GM19328 (cell line): ENCODE results near the gene ABCF1.

Experiments used
- ATAC-seq: cut with Tn5 transposase; IDR thresholded peaks from one replicate; pipeline ENCODE4 v1.9.1; 2021; ENCODE audit warnings: mild to moderate bottlenecking, moderate library complexity; ENCODE audit not compliant: unreplicated experiment

Gene ABCF1

GRCh38 chr6:30599625-30600324, 28.5 kb downstream of the ABCF1 start:
- no peak for ATAC-seq

DNA sequence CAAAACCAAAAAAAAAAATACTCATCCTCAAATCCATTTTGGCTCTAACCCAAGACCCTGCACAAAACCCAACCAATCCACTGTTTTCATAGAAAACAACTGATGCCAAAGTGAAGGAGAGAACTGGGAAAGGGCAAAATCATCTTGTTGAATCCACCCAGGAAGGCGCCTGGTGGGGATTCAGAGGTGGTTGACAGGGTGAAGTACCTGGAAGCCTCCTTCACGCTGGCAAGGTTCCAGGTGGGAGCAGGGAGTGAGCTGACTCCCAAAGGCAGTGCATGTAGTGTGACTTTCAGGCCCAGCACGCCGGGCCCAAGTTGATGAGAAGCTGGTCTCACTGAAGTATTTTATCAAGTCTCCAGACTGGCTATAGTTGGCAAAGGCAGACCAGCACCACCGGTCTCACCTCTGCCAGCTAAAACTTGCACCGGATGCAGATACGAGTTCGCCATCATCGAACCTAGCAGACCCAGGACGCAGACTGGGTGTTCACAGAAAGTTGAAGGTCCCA, 29.3 kb downstream of the ABCF1 start:
- no peak for ATAC-seq

DNA sequence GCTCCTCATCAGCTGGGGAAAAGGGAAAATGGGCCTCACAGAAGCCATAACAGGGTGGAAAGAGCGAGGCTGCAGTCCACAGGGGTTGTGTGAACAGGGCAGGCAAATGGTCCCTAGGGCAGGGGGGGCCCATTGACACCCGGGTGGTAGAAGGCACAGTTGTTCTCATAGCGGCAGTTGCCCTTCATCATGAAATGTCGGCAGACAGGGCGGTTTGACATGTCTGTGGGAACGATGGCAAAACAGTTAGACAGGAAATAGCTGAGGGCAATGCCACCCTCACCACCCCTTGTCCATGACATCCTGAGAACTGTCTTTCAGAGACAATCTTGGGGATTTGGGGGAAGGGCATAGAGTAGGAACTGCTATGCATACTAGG, 30.2 kb downstream of the ABCF1 start:
- no peak for ATAC-seq

DNA sequence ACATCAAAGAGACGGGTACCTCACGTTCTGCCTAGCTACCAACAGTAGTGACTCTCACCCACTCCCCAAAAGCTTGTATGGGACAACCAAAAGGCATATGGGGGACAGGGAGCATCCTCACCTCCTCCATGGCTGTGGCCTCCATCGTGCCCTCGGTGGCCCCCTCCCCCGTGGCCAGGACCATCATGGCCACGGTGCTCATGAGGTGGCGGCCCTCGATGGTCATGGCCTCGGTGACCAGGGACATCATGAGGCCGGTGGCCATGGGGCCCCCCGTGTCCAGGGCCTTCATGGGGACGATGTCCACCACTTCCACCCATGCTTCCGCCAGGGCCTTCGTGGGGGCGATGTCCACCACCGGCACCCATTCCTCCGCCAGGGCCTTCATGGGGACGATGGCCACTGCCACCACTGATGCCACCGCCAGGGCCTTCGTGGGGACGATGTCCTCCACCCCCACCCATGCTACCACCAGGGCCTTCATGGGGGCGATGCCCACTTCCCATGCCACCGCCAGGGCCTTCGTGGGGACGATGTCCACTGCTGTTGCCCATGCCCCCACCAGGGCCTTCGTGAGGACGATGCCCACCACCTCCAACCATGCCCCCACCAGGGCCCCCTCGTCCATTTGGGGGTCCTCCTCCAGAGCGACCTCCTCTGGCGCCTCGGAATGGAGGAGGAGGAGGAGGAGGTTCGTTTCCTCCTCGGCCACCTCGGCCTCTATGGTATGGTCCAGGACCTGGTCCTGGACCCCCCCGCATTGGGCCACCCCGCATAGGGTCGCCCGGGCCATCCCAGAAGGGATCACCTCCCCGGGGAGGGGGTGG, 30.8 kb downstream of the ABCF1 start:
- ATAC-seq: no peak

- no peak for ATAC-seq
Observed at GRCh38 chr6:30603961-30604360, 32.7 kb downstream of the ABCF1 start.

DNA sequence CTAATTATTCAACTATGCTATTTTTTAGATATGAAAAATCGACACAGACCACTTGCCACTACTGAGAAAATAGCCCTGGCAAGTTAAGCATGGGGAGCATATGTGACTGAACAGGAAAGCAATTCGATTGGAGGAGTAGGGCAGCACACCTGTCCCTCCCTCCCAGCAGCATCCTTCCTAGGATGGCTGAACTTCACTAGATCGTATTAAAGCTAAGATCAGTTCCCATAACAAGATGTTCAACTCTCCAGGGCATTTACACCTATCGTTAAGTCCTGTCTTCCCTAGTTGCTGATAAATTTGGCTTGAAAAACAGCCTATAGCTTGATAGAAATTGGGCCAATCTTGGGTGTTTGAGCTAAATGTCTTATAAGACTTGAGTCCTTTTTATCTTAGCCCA, 38.8 kb downstream of the ABCF1 start:
- ATAC-seq: no peak

DNA sequence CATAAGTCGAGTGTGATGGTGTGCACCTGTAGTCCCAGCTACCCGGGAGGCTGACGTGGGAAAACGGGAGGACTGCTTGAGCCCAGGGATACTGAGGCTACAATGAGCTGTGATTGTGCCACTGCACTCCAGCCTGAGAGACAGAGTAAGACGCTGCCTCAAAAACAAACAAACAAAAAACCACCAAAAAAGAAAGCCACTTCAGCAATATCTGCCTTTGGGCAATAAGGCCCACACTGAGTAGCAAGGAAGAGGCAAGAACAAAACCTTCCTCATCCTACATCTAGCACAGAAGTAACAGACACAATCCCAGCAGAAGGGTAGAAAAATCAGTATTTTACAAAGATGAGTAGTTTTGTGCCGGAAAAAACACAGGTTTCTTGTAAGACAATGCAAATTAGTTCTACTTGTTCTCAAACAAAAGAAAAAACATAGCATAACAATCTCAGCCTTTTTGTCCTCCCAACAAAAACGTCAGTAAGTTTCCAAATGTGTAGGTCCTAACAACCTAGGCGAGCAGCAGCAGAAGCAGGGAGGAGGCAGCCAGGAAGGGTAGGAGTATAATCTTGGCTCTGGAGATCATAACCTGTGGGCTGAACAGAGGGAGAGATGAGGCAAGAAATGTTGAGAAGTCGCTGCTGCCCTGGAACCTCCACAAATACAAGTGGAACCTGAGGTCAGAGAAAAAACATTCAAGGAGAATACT, 40.1 kb downstream of the ABCF1 start:
- ATAC-seq: no peak

- no peak for ATAC-seq
Observed at GRCh38 chr6:30611856-30612194, 40.6 kb downstream of the ABCF1 start.

GRCh38 chr6:30612213-30612612, 41.0 kb downstream of the ABCF1 start:
- ATAC-seq: no peak

- ATAC-seq: no peak
Observed at GRCh38 chr6:30612687-30613248, 41.5 kb downstream of the ABCF1 start.

DNA sequence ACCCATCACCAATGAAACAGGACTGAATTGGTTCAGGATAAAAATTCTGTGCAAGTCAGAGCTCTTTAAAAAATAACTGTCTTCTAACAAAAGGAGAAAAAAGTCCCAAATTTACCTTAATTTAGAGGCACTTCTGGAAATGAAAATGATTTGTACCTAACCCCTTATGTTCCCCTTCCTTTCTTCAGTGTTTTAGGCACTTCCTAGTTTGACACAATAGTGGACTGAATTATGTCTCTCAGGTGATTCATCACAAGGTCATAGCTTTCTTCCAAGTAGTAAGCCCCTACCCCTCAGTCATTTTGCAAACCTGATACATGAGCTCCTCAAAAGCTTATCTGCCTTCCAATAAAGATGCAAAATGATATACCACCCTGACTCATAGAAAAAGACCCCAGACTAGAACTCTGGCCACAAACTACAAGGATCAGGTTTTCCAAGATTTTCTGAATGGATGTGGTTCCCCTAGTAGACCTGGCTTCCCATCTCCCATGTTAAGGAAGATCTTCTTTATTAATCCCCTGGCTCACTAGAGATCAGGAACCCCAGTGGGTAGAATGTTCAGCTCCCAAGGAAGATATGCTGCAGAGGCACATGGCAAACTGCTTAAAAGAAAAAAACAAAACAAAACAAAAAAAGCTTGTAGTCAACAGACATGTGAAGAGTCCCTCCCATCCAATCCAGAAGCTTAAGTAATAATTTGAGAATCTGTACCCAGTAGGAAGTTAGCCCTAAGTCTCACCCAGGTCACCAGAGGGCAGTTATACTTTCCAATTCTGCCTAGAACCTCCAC, 42.2 kb downstream of the ABCF1 start:
- ATAC-seq: no peak

DNA sequence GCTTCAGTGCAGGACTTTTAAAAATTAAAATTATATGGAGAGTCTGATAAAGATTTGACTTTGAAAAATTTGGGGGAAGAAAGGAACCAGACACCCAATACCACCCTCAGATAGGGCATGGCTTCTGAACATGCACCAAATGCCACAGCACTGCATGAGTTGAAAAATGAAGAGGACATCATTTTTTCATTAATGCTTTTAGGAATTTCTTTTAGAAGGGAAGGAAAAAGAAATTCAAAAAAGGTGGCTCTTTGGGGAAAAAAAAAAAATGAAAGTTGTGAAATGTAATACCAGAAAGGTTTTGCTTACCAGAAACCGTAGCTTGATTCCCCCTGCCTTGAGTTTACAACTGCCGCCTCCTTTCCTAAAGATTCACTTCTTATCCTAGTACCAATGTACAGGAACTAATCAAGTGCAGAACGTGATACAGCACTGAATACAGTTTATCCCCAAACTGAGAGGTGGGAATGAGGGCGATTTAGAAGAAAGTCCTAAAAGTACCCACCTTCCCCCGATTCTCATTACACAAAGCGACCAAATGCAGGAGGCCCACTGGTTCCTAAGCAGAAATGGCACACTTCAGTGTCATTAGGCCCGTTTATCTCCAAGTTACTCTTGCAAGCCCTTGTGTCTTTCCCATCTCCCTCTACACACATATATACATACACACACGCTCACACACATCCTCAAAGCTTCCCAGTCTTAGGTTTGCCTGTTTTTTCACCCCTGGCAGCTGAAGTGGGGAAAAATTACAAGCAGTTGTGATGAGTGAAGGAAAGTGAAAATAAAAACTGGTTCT, 43.0 kb downstream of the ABCF1 start:
- ATAC-seq: no peak

- ATAC-seq: no peak
Observed at GRCh38 chr6:30614843-30615218, 43.6 kb downstream of the ABCF1 start.

GRCh38 chr6:30615219-30615957, 44.1 kb downstream of the ABCF1 start:
- ATAC-seq: no peak

GRCh38 chr6:30615958-30616810, 44.9 kb downstream of the ABCF1 start:
- ATAC-seq: no peak

- ATAC-seq: peak; percentile 77
Observed at GRCh38 chr6:30616811-30617564, 45.7 kb downstream of the ABCF1 start, which contains the start of gene PPP1R10. TSS of gene PPP1R10 (minus strand) at chr6:30617243. CDS start at chr6:30609944, 7,299 bp downstream.

GRCh38 chr6:30617565-30618269, 46.5 kb downstream of the ABCF1 start, which contains the start of gene MRPS18B:
TSS of gene MRPS18B (plus strand) at chr6:30617840. CDS start at chr6:30617866, 26 bp downstream.
- peak; percentile 77 for ATAC-seq
